Peyer's patch (tissue), 4 donors: ENCODE data around the gene CGB7. TPM values are rescaled to one million over a fixed set of nuclear protein-coding genes. Genes with fewer than 3 reads are reported as not detected.
A peak's percentile ranks its signal among the peaks of the same experiment; 100 is the strongest.

ENCODE experiments used
- DNase-seq, 3 donors: peaks; one replicate each; pipeline ENCODE4 v3.0.0-alpha.2; 2017 to 2019
- H3K27ac ChIP-seq, 4 donors: fragments of 200-600 bp; sonication (generic); one replicate each; pipeline ENCODE4 v1.5.1; 2016 to 2019
- H3K27me3 ChIP-seq, 2 donors: fragments of 200-600 bp; sonication (generic); one replicate each; pipeline ENCODE4 v1.5.1; 2019
- H3K36me3 ChIP-seq, 3 donors: fragments of 200-600 bp; sonication (generic); one replicate each; pipeline ENCODE4 v1.5.1; 2016 to 2019
- H3K4me1 ChIP-seq, 4 donors: fragments of 200-600 bp; sonication (generic); one replicate each; pipeline ENCODE4 v1.5.1; 2016 to 2019
- H3K4me3 ChIP-seq, 4 donors: fragments of 200-600 bp; sonication (generic); 1 replicate in 3 of 4; 2 replicates in 1 of 4; pipeline ENCODE4 v1.5.1; 2016 to 2019; ENCODE audit warnings: mild to moderate bottlenecking in 1 of 4
- H3K9me3 ChIP-seq, 4 donors: fragments of 200-600 bp; sonication (generic); one replicate each; pipeline ENCODE4 v1.5.1; 2016 to 2019; ENCODE audit warnings: mild to moderate bottlenecking in 1 of 4
- POLR2A ChIP-seq, 2 donors: fragments of 450-650 bp; IDR thresholded peaks; one replicate each; pipeline ENCODE4 v1.5.1; 2017; ENCODE audit warnings: antibody characterized with exemption in 2 of 2, mild to moderate bottlenecking in 2 of 2, moderate library complexity in 2 of 2
- total RNA-seq, 4 donors: library from RNA; depleted of rRNA; stranded (reverse); fragments of >200 nt; gene quantifications; one replicate each; pipeline ENCODE4 v1.1.0, GENCODE V29; 2016
- TF ChIP-seq, protein P1 (sequence below), 6 experiments: fragments of 450-650 bp in 4 of 6; fragments of 200-600 bp in 2 of 6; sonication (generic) in 1 of 6; IDR thresholded peaks; one replicate each; pipeline ENCODE4 v1.5.1; 2017 to 2019; ENCODE audit warnings: antibody characterized with exemption in 6 of 6, mild to moderate bottlenecking in 3 of 6, moderate library complexity in 1 of 6

The CGB7 gene
- total RNA-seq, 4 donors from 2014 or later: not detected

DNA sequence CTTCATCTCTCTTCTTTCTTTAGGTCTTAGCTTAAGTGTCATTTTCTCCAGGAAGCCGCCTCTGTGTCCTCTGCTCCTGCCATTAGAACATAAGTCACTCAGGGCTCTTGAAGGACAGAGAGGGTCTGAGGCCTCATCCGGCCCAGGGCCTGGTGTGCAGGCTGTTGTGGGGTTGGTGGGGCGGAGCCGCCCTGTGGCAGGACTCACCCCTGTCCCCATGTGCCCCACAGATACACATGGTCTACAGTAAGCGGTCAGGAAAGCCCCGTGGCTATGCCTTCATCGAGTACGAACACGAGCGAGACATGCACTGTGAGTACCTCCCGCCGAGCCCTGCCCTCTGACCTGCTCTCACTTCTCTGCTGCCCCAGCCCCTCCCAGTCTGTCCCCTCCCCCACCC lies 43.6 kb upstream of the CGB7 start:
- Histone ChIP-seq H3K27ac (no peak overlapping the region), H3K4me3 (no peak overlapping the region), H3K9me3 (no peaks in the 10 kb centered on the region), H3K36me3 (peaks cover 0 to 100% (median 4%) of the 10 kb centered on the region in 3 donors), H3K27me3 (no peaks in the 10 kb centered on the region), H3K4me1 (no peaks in the 10 kb centered on the region)
- TF ChIP-seq, protein P1, sequence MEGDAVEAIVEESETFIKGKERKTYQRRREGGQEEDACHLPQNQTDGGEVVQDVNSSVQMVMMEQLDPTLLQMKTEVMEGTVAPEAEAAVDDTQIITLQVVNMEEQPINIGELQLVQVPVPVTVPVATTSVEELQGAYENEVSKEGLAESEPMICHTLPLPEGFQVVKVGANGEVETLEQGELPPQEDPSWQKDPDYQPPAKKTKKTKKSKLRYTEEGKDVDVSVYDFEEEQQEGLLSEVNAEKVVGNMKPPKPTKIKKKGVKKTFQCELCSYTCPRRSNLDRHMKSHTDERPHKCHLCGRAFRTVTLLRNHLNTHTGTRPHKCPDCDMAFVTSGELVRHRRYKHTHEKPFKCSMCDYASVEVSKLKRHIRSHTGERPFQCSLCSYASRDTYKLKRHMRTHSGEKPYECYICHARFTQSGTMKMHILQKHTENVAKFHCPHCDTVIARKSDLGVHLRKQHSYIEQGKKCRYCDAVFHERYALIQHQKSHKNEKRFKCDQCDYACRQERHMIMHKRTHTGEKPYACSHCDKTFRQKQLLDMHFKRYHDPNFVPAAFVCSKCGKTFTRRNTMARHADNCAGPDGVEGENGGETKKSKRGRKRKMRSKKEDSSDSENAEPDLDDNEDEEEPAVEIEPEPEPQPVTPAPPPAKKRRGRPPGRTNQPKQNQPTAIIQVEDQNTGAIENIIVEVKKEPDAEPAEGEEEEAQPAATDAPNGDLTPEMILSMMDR (IDR thresholded peaks at IDR 0.05): no peak
- no peak for TF ChIP-seq POLR2A (IDR thresholded peaks at IDR 0.05)
- no peak for DNase-seq

DNA sequence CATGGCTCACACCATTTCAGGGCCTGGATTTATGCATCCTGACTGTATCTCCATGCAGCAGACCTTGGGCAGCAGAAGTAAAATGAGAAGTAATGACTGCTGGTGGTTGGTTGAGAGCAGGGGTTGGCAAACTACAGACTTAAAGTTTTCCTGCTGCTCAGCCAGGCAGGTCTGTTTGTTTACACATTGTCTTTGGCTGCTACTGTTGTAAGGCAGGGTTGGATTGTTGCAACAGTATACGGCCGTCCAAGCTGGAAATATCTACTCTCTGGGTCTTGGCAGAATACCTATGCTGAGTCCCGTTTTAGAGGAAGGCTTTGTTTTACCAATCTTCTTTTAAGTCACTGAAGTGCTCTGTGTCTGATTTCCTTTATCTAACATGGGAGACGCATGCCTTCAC lies 41.2 kb upstream of the CGB7 start:
- Histone ChIP-seq H3K27ac (no peak overlapping the region), H3K36me3 (peaks cover 0 to 100% (median 4%) of the 10 kb centered on the region in 3 donors), H3K27me3 (no peaks in the 10 kb centered on the region)

DNA sequence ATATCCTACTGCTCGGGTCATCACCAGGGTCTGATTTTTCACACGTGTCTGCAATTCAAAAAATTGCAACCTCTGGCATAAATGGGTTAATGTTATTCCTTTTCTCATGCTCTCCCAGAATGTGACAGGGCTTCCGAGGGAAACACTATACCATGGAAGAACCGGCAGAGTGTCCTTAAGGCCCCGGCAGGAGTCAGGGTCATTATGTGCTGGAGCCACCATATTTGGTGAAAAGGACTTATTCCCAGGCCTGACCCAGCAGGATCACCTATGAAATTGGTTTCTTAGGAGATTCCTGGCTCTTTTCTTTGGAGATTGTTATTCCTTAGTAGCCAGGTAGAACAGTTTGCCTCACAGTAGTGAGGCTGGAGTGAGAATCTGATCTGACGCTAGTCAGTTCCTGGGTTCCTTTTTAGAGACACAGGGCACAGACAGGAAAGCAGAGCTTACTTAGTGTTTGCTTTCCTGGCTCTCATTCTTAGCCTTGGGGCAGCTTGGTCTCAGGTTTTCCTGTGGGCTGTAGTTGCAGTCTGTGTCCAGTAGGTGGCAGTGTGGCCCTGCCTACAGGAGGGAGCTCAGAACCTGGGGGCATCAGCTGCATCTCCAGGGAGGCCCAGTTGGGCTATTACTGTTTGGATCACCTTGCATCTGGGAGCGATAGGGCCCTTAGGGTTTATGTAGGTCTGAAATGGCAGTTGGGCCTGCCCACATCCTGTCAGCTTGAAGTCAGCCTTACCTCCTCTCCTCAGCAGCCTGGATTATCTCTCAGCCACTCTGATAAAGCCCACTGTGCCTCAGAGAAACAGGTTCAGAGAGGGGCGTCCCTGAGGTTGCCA lies 40.1 kb upstream of the CGB7 start:
- Histone ChIP-seq H3K27me3 (no peaks in the 10 kb centered on the region), H3K36me3 (peaks cover 0 to 100% (median 4%) of the 10 kb centered on the region in 3 donors), H3K4me3 (no peak overlapping the region), H3K9me3 (no peaks in the 10 kb centered on the region), H3K27ac (no peak overlapping the region), H3K4me1 (no peaks in the 10 kb centered on the region)
- TF ChIP-seq, protein P1 (IDR thresholded peaks at IDR 0.05): peak; percentile 95 to 98 (median 97)
- TF ChIP-seq POLR2A (IDR thresholded peaks at IDR 0.05): no peak
- peak; percentile 59 to 84 (median 76) for DNase-seq

More for the DNA sequence above, 41.2 kb upstream of the CGB7 start:
- DNase-seq: no peak
- no peak for TF ChIP-seq POLR2A (IDR thresholded peaks at IDR 0.05)
- TF ChIP-seq, protein P1 (IDR thresholded peaks at IDR 0.05): no peak
- H3K4me1 ChIP-seq: no peaks in the 10 kb centered on the region
- H3K4me3 ChIP-seq: no peak overlapping the region
- no peaks in the 10 kb centered on the region for H3K9me3 ChIP-seq

DNA sequence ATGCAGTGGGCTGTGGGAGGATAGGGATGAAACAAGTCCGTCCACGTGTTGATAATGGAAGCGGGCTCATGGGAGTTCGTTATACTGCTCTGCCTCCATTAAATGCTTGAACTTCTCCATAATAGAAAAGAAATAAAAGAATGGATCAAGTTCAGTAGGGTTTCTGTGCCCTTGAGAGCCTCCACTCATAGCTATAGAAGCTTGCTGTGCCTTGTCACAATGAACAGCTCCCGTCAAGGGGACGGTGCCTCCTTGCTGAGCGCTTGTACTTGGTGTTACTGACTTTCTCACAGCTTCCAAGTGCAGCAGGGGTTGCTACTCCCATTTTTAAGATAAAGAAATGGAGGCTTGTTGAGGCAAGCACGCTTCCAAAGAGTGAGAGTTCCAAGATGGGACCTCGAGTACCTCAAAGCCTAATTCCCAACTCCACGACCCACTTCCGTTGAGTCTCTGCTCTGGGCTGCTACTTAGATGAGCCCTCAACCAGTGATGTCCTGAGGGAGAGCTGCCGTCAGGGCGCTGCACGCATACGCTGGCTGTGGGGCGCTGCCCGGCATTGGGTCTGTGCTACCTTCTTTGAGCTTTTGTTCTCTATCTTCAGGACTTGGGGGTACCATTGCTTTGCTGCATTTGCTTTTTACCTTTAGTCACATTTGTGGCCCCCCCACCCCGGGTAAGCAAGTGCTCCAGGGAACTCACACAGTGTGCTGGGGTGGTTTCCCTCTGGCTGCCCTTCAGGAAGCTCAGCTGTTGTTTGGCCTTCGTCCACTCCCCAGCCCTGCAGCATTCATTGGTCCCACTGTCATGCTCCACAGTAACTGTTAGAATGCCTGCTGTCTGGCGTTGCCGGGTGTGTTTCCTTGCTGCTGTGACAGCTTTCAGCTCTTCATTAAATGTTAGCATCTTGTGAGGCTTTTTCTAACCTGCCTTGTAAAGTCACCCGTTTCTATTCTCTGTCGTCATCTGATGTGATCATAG lies 37.2 kb upstream of the CGB7 start:
- no peak overlapping the region for H3K27ac ChIP-seq
- no peak for TF ChIP-seq POLR2A (IDR thresholded peaks at IDR 0.05)
- TF ChIP-seq, protein P1 (IDR thresholded peaks at IDR 0.05): no peak
- H3K27me3 ChIP-seq: no peaks in the 10 kb centered on the region
- peaks cover 0 to 100% (median 4%) of the 10 kb centered on the region in 3 donors for H3K36me3 ChIP-seq
- H3K9me3 ChIP-seq: no peaks in the 10 kb centered on the region
- H3K4me3 ChIP-seq: no peak overlapping the region
- DNase-seq: no peak
- no peaks in the 10 kb centered on the region for H3K4me1 ChIP-seq

DNA sequence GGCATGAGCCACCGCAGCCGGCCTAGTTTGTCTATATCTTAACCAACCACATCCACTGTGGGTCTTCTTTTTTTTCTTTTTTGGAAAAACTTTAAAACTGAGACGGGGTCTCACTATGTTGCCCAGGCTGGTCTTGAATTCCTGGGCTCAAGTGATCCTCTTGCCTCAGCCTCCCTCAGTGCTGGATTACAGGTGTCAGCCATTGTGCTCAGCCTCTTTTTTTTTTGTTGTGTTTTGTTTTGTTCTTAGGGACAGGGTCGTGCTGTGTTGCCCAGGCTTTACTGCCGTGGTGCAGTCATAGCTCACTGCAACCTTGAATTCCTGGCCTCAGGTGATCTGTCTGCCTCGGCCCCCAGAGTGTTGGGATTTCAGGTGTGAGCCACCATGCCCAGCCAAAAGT lies 35.1 kb upstream of the CGB7 start:
- Histone ChIP-seq H3K4me3 (no peak overlapping the region), H3K27ac (no peak overlapping the region), H3K4me1 (peaks cover 0 to 6% (median 0%) of the 10 kb centered on the region in 4 donors), H3K27me3 (no peaks in the 10 kb centered on the region), H3K36me3 (peaks cover 0 to 85% (median 0%) of the 10 kb centered on the region in 3 donors), H3K9me3 (no peaks in the 10 kb centered on the region)
- DNase-seq: no peak
- TF ChIP-seq, protein P1 (IDR thresholded peaks at IDR 0.05): no peak
- TF ChIP-seq POLR2A (IDR thresholded peaks at IDR 0.05): no peak
